H1 (cell line): ENCODE results near the gene PLXNA4.

Experiments used
- BCL11A ChIP-seq, 2 experiments: IDR thresholded peaks; one replicate each; pipeline ENCODE4 v1.6.1; 2011; ENCODE audit warnings: low read depth in 2 of 2, low read length in 2 of 2, mild to moderate bottlenecking in 2 of 2
- CREB1 ChIP-seq: IDR thresholded peaks from 2 replicates; pipeline ENCODE4 v1.6.1; 2012; ENCODE audit warnings: inconsistent platforms
- CTCF ChIP-seq, 3 experiments: IDR thresholded peaks; 1 replicate in 2 of 3; 2 replicates in 1 of 3; pipeline versions ENCODE4 v1.5.1 to v1.6.1; 2011; ENCODE audit warnings: low read length in 3 of 3, mild to moderate bottlenecking in 3 of 3, inconsistent platforms in 2 of 3, low read depth in 1 of 3, moderate library complexity in 1 of 3; ENCODE audit not compliant: insufficient read depth in 1 of 3; ENCODE audit errors: control extremely low read depth in 1 of 3
- EZH2 ChIP-seq: fragments of 200-600 bp; sonication (generic); IDR thresholded peaks from 2 replicates; pipeline ENCODE4 v1.7.1; 2012; ENCODE audit warnings: low read depth, mild to moderate bottlenecking, moderate library complexity, low read length, inconsistent platforms; ENCODE audit not compliant: severe bottlenecking
- JUN ChIP-seq: IDR thresholded peaks from 2 replicates; pipeline ENCODE4 v1.6.1; 2011; ENCODE audit warnings: low read depth, mild to moderate bottlenecking, improper control_type of control experiment, low read length
- NRF1 ChIP-seq: IDR thresholded peaks from 2 replicates; pipeline ENCODE4 v1.6.1; 2011; ENCODE audit warnings: mild to moderate bottlenecking, low read depth, low read length, improper control_type of control experiment
- POLR2A ChIP-seq, 2 experiments: IDR thresholded peaks; 1 replicate in 1 of 2; 2 replicates in 1 of 2; pipeline ENCODE4 v1.6.1; 2011; ENCODE audit warnings: low read depth in 2 of 2, low read length in 2 of 2, mild to moderate bottlenecking in 2 of 2; ENCODE audit errors: control extremely low read depth in 1 of 2
- SRF ChIP-seq: IDR thresholded peaks from 2 replicates; pipeline ENCODE4 v1.6.1; 2011; ENCODE audit warnings: mild to moderate bottlenecking, low read depth, low read length, moderate library complexity
- SUZ12 ChIP-seq: fragments of 200-600 bp; sonication (generic); IDR thresholded peaks from 2 replicates; pipeline ENCODE4 v1.6.1; 2012; ENCODE audit warnings: mild to moderate bottlenecking, inconsistent platforms, low read length, moderate library complexity, mixed read lengths

GRCh38 chr7:132118641-132119040 lies 457.6 kb downstream of the PLXNA4 start:
- TF ChIP-seq JUN (no peak), SUZ12 (no peak), POLR2A (IDR thresholded peaks at IDR 0.05; ENCODE audit: control extremely low read depth in 1 of 2, low read depth in 2 of 2, low read length in 2 of 2) (no peak), CTCF (IDR thresholded peaks at IDR 0.05; ENCODE audit: control extremely low read depth in 1 of 3, insufficient read depth in 1 of 3, low read depth in 1 of 3, low read length in 3 of 3) (no peak), NRF1 (no peak), SRF (no peak), BCL11A (IDR thresholded peaks at IDR 0.05; ENCODE audit: low read depth in 2 of 2, low read length in 2 of 2) (no peak), EZH2 (no peak), CREB1 (no peak)
